Measurements from ENCODE around the gene GJA9.
"Not testable (repeated sequence)": the region's sequence is repeated elsewhere in the genome, so short reads cannot be mapped to it uniquely, and the experiment has no call there.

Gene GJA9
- total RNA-seq: 0 reads per million in 18 experiments

DNA sequence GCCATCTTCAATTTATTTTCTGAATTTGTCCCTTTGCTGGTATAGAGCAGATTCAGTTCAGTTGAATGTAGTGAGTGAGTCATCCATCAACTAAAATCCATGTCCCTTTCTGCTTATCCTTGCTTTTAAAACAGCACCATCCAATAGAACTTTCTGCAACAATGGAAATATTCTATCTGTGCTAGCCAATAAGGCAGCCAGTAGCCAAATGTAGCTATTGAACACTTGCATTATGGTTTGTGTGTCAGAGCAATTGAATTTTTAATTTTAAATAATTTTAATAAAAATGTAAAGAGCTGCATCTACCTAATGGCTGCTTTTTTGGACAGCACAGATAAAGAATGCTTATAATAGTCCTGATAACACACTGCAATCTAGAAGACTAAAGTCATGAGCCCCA is at the start of gene GJA9:
Gene GJA9, minus strand, starts transcription at position 101 of the 400 bp plus-strand sequence. CDS start 5,489 bp downstream, outside the sequence.
- DNase-seq: no peak

DNA sequence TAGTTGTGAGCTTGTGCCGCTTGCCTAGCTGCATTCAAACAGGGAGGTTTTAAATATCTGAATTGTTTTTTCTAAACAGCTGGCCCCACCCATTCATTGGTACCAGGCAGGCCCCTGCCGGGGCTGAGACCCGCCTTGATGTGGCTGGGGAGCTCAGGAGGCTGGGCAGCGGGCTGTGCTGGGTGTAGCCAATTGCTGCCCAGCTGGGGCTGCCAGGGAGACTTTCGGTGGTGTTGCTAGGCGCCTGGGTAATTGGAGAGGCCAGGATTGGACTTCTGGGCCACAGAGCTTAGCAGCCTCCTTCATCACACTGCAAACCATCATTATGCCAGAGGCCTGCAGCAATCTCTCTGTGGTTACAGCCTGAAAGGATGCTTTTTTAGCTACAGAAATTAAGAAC is 48.1 kb upstream of the GJA9 start:
- DNase-seq: no peak

DNA sequence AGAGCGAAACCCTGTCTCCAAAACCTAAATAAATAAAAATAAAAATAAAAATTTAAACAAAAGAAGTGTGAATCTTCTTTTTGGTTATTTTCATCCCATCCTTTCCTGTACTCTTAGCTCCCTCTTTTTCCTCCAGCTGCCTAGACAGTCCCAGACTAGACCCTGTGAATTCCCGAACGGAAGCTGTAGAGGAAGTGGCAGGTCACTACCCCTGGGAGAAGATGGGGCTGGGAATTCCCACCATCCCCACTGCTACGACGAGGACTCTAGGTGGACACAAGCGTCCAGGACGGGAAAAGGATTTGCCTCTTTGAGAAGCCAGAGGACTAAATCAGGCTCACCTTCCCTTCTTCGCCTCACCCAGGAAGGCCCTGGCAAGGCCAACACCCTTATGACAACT is 47.7 kb upstream of the GJA9 start:
- DNase-seq: no peak

DNA sequence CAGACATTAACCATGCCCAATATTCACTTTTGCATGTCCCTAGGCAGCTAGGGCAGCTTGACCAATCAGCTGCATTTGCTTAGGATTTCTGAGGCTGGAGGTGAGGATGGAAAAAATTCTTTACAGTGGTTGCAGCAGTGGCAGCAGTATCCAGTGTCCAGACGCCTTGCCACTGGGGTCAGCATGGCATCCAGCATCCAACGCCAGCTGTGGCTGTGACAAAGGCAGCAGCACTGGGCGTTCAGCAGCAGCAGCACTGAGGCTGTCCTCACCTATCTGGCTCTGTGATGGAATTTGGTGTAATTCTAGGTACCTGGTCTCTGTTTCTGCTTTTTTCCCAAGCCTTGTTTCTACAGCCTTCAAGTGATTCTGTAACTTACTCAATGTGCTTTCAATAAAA is 44.7 kb upstream of the GJA9 start:
- no peak for DNase-seq

DNA sequence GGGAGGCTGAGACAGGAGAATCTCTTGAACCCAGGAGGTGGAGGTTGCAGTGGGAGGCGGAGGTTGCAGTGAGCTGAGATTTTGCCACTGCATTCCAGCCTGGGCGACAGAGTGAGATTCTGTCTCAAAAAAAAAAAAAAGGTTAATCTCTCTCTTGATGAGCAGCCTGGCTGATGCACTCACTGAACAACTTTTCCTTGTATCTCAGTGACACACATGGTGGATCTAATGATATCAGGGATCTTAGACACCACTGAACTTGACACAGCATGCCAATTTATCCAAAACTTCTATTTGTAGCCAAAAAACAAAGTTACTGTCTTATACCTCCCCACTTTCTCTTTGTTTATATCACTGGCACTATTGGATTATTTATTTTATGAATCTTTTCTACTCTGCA is 44.0 kb upstream of the GJA9 start:
- no peak for DNase-seq

DNA sequence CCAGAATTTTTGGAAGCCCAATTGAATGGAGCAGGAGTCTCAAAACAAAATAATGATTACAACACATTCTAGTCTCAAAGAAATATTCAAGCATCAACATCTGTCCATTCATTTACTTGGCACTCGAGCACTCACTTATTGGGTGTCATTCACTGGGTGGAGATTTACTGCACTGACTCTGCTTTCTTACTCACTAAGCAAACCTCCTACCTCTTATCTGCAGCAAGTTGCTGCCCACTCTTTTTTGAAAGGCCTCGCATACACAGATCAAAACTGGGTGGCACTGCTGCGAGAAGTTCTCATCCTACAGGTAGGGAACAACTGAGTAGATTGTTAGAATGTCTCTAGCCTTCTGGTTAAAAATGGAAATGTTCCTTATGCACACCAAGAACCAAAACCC is 42.2 kb upstream of the GJA9 start:
- no peak for DNase-seq

DNA sequence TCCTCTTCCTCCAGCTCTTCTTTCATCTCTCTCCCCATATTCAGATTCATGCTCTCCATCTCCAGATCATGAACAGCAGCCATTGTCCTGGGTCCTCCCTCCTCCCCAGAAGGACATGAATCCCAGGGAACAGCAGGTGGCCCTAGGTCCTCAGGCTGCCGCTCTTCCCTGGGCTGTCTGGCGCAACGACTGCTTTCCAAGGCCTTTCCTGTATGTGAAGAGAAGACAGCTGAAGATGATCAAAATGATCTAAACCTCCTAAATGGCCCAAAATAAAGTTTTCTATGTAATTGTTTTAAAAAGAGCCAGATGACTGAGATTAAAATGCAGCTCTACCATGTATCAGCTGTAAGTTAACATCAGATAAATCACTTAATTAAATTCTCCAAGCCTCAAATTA is 37.7 kb upstream of the GJA9 start:
- DNase-seq: no peak

DNA sequence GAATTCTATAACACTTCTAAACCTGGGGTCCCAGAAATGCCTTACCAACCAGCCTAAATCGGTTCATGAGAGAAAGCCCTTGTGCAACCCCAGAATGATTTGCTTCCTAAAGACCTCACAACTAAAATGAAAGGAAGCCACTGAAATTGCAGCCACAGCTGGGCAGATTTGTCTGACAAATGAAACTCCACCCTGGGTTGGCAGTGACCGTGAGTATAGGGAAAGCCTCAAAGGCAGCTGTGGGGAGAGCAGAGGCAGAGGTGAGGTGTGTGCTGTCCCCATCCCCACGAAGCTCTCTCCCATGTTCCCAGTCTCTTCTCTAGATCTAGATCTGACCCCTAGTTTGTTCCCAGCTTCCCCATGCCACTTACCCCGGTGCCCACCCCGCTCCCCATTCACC is 37.2 kb upstream of the GJA9 start:
- no peak for DNase-seq

DNA sequence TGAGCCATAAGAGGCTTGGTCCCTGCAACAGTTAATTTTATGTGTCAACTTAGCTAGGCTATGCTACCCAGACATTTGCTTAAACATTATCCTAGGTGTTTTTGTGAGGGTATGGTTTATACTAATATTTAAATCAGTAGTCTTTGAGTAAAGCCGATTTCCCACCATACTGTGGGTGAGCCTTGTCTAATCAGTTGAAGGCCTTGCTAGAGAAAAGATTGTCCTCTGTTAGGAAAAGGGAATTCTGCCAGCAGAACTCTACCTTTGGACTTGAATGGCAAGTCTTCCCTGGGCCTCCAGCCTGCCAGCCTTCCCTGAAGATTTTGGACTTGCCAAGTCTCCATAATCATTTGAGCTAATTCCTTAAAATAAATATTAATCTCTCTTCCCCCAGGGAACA is 36.4 kb upstream of the GJA9 start:
- no peak for DNase-seq

DNA sequence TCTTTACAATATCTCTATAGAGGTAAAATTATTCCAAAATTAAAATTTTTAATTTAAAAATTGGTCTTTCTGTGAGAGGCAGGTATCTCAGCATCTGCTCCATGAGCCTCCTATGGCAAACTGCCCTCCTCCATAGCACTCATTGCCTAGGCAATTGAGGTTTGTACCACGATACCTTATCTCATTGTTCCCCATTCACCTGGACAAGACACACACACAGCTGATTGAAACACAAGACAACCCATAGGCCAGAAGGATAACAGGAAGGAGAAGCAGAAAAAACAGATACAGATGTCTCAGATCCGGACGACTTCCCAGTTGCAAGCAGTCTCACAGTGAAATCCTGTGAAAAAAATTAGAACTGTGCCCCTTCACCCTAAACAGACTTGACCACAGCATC is 36.0 kb upstream of the GJA9 start:
- DNase-seq: no peak

DNA sequence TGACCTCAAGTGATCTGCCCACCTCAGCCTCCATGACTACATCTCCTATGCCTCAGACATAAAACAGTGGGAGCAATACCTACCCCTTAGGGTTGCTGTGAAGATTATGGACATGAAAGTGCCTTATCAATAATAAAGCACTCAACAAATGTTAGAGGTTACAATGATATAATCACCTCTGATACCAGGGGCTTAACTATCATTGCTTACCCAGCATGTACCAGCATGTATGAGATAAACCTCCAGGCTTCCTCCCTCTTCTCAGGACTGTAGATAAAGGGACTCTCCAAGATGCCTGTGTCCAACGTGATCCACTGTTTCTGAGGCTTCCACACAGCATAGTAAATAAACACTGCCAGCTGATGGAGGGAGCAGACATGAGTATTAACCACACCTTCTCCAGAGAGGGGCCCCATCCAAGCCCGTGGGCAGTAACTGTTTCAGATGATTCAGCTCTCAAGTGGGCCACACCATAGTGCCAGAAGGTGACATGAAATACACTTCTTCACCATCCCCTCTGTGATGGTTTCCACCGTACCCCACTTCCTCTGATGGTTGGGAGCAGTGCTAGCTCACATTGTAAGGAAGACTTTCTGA is 34.1 kb upstream of the GJA9 start:
- DNase-seq: no peak

DNA sequence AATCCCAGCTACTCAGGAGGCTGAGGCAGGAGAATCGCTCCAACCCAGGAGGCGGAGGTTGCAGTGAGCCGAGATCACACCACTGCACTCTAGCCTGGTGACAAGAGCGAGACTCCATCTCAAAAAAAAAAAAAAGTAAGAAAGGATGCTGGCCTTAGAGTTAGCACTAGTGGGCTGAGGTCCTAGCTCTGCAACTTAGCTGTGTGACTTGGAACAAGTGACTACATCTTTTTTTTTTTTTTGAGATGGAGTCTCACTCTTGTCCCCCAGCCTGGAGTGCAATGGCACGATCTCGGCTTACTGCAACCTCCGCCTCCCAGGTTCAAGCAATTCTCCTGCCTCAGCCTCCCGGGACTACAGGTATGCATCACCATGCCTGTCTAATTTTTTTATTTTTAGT is 33.5 kb upstream of the GJA9 start:
- DNase-seq: not testable (repeated sequence)

DNA sequence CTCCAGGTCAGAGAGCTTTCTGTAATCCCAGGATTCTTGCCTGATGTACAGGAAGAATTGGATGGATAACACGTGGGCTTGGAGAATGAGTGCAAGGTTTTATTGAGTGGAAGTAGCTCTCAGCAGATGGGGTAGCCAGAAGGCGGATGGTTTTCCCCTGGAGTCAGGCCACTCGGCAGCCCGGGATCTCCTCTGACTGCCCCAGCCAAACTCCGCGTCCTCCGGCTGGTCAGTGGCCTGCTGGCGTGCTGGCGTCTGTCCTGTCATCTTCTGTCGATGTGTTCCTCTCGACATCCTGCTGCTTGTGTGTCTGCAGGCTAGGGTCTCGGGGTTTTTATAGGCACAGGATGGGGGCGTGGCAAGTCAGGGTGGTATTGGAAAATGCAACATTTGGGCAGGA is 27.4 kb upstream of the GJA9 start:
- no peak for DNase-seq

DNA sequence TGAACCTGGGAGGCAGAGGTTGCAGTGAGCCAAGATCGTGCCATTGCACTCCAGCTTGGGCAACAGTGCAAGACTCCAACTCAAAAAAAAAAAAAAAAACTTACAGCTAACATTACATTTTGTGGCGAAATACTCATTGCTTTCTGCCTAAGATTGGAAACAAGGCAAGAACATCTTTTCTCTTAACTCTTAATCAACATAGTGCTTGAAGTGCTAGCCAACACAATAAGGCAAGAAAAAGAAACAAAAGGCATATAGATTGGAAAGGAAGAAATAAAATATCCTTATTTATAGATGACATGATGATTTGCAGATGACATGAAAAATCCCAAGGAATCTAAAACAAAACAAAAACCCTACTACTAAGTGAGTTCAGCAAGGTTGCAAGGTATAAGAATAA is 24.6 kb upstream of the GJA9 start:
- no peak for DNase-seq

DNA sequence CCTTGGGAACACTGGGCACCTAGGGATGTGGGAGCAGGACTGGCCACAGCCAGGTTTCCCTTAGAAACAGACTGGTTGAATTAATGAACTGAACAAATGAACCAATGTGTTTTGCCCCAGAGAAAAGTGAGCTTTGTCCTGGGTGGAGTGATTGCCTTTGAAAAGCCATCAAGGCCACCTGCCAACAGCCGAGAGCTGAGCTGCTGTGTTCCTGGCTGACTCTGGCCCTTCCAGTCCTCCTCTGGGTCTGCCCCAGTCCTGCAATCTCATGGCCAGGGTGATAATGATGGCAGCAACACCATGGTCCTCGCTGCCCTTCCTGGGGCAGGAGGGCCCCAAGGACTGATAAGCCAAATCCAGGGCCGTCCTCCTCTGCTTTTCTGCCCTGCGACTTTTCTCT is 18.2 kb upstream of the GJA9 start:
- DNase-seq: no peak

DNA sequence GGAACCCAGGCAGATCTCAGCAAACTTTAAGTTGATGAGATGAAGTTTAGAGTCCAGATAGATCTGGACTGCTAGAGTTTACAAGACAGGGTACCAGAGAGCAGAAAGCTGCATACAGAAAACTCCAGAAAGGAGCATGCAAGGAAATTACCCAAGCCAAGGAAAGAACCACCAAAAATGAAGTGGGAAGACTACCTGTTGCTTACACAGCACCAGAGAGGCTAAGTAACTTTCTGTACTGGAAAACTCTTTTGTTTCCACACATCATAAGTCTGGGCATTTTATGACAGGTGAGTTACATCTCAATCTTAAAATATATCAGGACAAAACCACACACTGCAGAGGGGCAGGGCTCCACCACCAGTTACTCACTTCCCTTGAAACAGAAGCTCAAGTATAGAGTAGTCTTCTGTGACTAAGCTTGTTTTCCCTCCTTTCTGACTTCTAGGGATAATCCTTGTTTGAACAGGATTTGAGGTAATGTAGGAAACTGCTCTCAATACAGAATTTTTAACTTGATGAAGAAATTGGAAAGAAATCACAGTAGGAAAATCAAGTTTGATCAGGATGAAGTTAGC is 17.4 kb upstream of the GJA9 start:
- no peak for DNase-seq

DNA sequence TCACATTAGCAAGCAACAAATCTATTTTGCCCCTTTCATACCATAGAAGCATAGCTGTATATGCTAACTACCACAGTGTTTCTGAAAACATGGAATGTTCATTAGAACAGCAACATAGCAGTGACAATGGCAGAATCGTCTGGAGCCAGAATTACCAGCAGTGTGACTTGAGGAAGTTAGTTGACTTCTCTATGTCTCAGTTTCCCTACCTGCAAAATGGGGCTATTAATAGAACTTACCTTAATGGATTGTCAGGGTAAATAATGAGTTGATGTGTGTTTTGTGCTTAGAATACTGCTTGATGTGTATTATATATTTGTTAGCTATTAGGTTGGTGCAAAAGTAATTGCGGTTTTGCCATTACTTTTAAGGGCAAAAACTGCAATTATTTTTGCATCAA is 14.8 kb upstream of the GJA9 start:
- DNase-seq: no peak

DNA sequence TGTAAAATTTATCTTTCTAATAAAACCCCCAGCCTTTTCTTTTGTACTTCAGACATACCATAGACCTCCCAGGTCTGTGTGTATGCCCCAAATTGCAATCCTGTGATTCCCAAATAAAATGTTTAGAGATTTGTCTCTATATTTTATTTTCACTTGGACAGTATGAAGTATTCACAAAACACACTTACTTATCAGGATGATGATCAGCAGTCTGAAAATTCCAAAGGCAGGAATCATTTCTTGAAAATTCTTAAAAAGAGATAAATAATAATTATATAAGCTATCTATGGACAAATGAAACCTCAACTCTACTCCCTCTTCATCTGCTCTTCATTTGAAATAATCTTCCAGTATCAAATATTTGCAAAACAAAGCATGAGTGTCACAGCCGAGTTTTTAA is 11.6 kb upstream of the GJA9 start:
- DNase-seq: no peak

DNA sequence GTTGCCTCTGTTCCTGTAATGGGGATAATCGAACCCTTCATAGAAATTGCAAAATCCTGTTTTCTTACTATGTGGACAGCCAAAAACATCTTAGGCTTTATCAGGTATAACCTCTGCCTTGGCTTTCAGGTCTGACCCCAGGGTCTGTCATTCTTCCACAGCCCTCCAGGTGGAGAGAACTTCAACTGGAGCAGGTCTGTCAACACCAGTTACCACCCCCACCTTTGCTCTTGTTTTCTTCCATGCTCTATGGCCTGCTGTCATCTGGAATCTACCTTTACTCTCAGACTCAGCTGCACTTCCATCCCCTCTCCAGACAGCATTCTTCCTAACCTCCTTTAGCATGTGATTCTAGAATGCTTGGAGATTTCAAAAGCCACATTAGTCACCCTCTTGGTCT is 10.4 kb upstream of the GJA9 start:
- DNase-seq: no peak

DNA sequence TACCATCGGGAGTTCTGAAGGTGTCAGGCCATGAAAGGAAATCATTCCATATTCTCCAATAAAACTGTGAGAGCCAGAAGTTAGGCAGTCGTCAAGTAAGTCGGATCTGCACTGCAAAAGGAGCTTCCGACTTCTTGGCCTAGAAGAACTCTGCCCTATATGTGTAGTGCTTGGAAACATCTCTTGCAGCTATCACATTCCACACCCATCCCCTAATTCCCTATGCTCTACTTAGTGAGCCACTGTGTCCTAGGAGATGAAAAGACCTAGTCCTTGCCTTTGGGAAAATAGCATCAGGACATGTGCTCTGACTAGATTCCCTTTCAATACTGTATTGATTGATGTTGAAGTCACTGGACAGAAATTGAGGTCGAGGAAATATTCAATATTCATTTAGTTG is 8.2 kb upstream of the GJA9 start:
- DNase-seq: no peak

DNA sequence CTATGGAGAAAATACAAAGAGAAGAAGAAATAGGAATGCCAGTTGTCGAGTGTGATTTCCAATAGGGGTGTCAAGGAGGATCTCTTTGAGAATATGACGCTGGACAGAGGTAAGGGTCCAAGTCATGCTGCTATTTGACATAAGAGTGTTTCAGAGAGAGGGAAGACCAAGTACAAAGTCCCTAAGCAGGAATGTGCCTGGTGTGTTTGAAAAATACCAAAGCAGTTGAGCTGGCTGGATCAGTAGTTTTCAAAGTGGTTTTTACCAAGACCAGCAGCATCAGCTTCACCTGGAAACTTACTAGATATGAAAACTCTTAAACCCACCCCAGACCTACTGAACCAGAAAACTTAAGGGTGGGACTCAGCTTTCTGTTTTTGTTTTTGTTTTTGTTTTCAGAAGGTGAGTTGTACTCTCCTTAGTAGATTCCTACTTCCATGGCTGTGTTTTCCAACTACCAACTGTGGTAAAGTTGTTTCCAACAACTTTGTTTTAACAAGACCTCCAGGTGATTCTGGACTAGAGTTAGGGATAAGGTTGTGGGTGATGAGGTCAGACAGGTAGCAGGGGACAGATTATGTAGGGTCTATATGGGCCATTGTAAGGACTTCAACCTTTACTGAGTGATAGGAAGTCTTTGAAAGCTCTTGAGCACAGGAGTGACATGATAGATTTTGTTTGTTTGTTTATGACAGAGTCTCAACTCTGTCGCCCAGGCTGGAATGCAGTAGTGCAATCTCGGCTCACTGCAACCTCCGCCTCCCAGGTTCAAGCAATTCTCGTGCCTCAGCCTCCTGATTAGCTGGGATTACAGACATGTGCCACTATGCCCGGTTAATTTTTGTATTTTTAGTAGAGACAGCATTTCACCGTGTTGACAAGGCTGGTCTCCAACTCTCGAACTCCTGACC is 7.3 kb upstream of the GJA9 start:
- no peak for DNase-seq

DNA sequence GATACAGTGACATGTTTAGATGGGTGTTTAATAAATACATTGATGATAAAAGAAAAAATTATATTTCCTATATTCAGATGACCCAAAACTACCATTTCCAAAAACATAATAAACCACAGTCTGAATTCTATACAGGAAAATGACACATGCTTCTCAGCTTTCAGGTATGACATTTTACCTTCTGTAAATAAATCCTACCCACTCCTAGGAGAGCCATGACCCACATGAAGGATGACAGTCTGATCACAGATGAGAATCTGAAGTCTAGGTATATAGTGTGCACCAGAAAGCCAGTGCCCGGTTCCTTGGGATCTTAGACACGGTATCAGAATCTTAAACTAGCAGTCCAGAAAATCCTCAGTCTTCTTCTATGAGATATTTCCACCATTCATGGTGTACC is 3.7 kb upstream of the GJA9 start:
- no peak for DNase-seq

DNA sequence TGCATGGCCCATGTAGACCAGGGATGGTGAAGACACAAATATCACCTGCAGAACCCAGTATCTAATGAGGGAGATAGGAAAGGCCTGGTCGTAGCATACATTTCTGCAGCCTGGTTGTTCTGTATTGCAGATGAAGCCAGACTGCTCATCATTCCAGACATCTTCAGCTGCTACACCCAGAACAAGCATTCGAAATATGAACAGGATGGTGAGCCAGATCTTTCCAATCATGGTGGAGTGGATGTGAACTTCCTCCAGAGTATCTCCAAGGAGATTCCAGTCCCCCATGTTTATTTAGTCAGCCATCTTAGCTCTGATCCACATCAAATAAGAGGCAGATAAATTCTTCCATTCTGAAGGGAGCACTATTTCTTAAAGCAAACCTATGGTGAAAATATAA is 5.6 kb downstream of the GJA9 start:
- no peak for DNase-seq

Data from inflammatory macrophage (primary cell).